GM23248 (cell line): ENCODE measurements around the gene KBTBD13.

Experiments
- EZH2 ChIP-seq: fragments of 200-600 bp; sonication (generic); IDR thresholded peaks from 2 replicates; pipeline ENCODE4 v1.6.1; 2018; ENCODE audit warnings: antibody characterized with exemption, mild to moderate bottlenecking; ENCODE audit not compliant: insufficient read depth, poor library complexity, severe bottlenecking
- EZH2phosphoT487 ChIP-seq: fragments of 200-600 bp; sonication (generic); IDR thresholded peaks from 2 replicates; pipeline ENCODE4 v1.6.1; 2018; ENCODE audit warnings: antibody characterized with exemption, moderate library complexity, mild to moderate bottlenecking, low read depth; ENCODE audit not compliant: insufficient read depth

GRCh38 chr15:65044724-65045481, 31.6 kb upstream of the KBTBD13 start, which contains the start of gene SLC51B:
- TF ChIP-seq EZH2 (no peak), EZH2phosphoT487 (no peak)
